Neural cell (in vitro differentiated cells): ENCODE measurements around the gene PDIA6.

Experiments
- EP300 ChIP-seq: fragments of 450-650 bp; conservative IDR thresholded peaks from 2 replicates; pipeline ENCODE4 v1.6.1; 2014; ENCODE audit warnings: antibody characterized with exemption, mild to moderate bottlenecking, moderate library complexity; ENCODE audit not compliant: poor library complexity, severe bottlenecking
- EZH2 ChIP-seq: fragments of 200-600, 300-800 bp; shearing (Covaris generic), sonication (generic); IDR thresholded peaks from 2 replicates; pipeline ENCODE4 v1.6.1; 2014; ENCODE audit warnings: antibody characterized with exemption, low read length, borderline replicate concordance, mild to moderate bottlenecking; ENCODE audit not compliant: insufficient read depth, poor library complexity, severe bottlenecking
- MXI1 ChIP-seq: fragments of 450-650 bp; conservative IDR thresholded peaks from 2 replicates; pipeline ENCODE4 v1.6.1; 2014; ENCODE audit warnings: antibody characterized with exemption, mild to moderate bottlenecking; ENCODE audit not compliant: poor library complexity, severe bottlenecking
- POLR2AphosphoS5 ChIP-seq: IDR thresholded peaks from 2 replicates; pipeline ENCODE4 v1.6.1; 2012
- RAD21 ChIP-seq: fragments of 450-650 bp; conservative IDR thresholded peaks from 2 replicates; pipeline ENCODE4 v1.6.1; 2014; ENCODE audit warnings: antibody characterized with exemption, mild to moderate bottlenecking, moderate library complexity
- REST ChIP-seq: IDR thresholded peaks from 2 replicates; pipeline ENCODE4 v1.6.1; 2012; ENCODE audit warnings: borderline replicate concordance
- SMC3 ChIP-seq: fragments of 450-650 bp; conservative IDR thresholded peaks from 2 replicates; pipeline ENCODE4 v1.6.1; 2014; ENCODE audit warnings: antibody characterized with exemption, mild to moderate bottlenecking, moderate library complexity; ENCODE audit not compliant: poor library complexity
- TAF1 ChIP-seq: IDR thresholded peaks from 2 replicates; pipeline ENCODE4 v1.6.1; 2012; ENCODE audit warnings: low read depth
- TF ChIP-seq, protein P1 (sequence below): fragments of 450-650 bp; IDR thresholded peaks from 2 replicates; pipeline ENCODE4 v1.5.1; 2014; ENCODE audit warnings: antibody characterized with exemption, mild to moderate bottlenecking, moderate library complexity; ENCODE audit not compliant: poor library complexity, severe bottlenecking

DNA sequence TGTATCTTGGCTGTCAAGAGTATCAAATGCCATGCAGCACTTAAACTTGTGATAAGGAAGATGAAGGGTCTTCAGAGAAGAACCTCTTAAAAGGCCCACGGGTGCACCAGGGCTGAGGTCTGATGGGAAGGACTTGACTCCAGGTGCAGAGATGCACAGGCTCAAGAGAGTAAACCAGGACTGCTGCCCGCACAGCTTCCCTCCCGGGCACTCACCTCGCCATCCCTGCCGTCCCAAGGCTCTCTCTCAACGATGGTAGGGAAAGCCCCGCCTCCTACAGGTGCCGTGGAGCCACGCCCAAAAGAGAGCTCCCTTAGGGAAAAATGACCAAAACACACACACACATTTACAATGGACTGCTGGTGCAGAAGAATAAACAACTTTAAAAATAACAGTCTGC, 27.9 kb downstream of the PDIA6 start:
- TF ChIP-seq RAD21 (no peak), POLR2AphosphoS5 (no peak), REST (no peak), EP300 (no peak), TAF1 (no peak), SMC3 (no peak), EZH2 (no peak), MXI1 (no peak)
- TF ChIP-seq, protein P1, sequence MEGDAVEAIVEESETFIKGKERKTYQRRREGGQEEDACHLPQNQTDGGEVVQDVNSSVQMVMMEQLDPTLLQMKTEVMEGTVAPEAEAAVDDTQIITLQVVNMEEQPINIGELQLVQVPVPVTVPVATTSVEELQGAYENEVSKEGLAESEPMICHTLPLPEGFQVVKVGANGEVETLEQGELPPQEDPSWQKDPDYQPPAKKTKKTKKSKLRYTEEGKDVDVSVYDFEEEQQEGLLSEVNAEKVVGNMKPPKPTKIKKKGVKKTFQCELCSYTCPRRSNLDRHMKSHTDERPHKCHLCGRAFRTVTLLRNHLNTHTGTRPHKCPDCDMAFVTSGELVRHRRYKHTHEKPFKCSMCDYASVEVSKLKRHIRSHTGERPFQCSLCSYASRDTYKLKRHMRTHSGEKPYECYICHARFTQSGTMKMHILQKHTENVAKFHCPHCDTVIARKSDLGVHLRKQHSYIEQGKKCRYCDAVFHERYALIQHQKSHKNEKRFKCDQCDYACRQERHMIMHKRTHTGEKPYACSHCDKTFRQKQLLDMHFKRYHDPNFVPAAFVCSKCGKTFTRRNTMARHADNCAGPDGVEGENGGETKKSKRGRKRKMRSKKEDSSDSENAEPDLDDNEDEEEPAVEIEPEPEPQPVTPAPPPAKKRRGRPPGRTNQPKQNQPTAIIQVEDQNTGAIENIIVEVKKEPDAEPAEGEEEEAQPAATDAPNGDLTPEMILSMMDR = no peak
